ENCODE measurements around the gene SNAPC1. TPM values are rescaled to one million over a fixed set of nuclear protein-coding genes. Genes with fewer than 3 reads are reported as not detected.

Gene SNAPC1
- total and polyA plus RNA-seq, 2 donors (not counting 1 experiment from before 2014, with no cell fraction given): 23.4 to 29.6 TPM

GRCh38 chr14:61780125-61780524, 17.9 kb downstream of the SNAPC1 start:
- Histone ChIP-seq H3K9ac (ENCODE audit: insufficient read depth, low read length) (no peak overlapping the region), H3K79me2 (ENCODE audit: control insufficient read depth, insufficient read depth, low read length) (no peaks in the 10 kb centered on the region), H3K4me1 (ENCODE audit: control insufficient read depth, extremely low read depth, insufficient read depth, low read length) (no peaks in the 10 kb centered on the region), H3K27me3 (ENCODE audit: control insufficient read depth, insufficient read depth, low read length) (no peaks in the 10 kb centered on the region), H3K4me2 (ENCODE audit: extremely low read depth, insufficient read depth, low read length) (no peak overlapping the region), H3K4me3 (replicated peaks in 1 of 4; ENCODE audit: control extremely low read depth in 1 of 4, insufficient read depth in 1 of 4, low read depth in 3 of 4, low read length in 4 of 4) (no peak overlapping the region), H3K9me3 (ENCODE audit: control insufficient read depth, insufficient read depth, low read depth, low read length) (no peaks in the 10 kb centered on the region), H3K36me3 (ENCODE audit: control insufficient read depth, insufficient read depth, low read length) (peaks cover 13% of the 10 kb centered on the region), H4K20me1 (ENCODE audit: control insufficient read depth, extremely low read depth, insufficient read depth, low read length) (no peaks in the 10 kb centered on the region), H2AFZ (ENCODE audit: low read length) (no peak overlapping the region), H3K27ac (ENCODE audit: insufficient read depth, low read length) (no peak overlapping the region)
- TF ChIP-seq EZH2 (IDR thresholded peaks at IDR 0.05; ENCODE audit: low read length, missing control alignments) (no peak), CTCF (conservative IDR thresholded peaks at IDR 0.05 in 1 of 2, IDR thresholded peaks at IDR 0.05 in 1 of 2; ENCODE audit: low read depth in 1 of 2, low read length in 2 of 2) (no peak)
- DNase-seq (ENCODE audit: low read depth in 2 of 2): no peak

- H3K79me2 ChIP-seq (ENCODE audit: control insufficient read depth, insufficient read depth, low read length): no peaks in the 10 kb centered on the region
- no peaks in the 10 kb centered on the region for H3K9me3 ChIP-seq (ENCODE audit: control insufficient read depth, insufficient read depth, low read depth, low read length)
- no peak overlapping the region for H3K4me2 ChIP-seq (ENCODE audit: extremely low read depth, insufficient read depth, low read length)
- H3K4me3 ChIP-seq (replicated peaks in 1 of 4; ENCODE audit: control extremely low read depth in 1 of 4, insufficient read depth in 1 of 4, low read depth in 3 of 4, low read length in 4 of 4): no peak overlapping the region
- H3K9ac ChIP-seq (ENCODE audit: insufficient read depth, low read length): no peak overlapping the region
- no peak for DNase-seq (ENCODE audit: low read depth in 2 of 2)
- H4K20me1 ChIP-seq (ENCODE audit: control insufficient read depth, extremely low read depth, insufficient read depth, low read length): no peaks in the 10 kb centered on the region
- no peaks in the 10 kb centered on the region for H3K27me3 ChIP-seq (ENCODE audit: control insufficient read depth, insufficient read depth, low read length)
- no peak overlapping the region for H3K27ac ChIP-seq (ENCODE audit: insufficient read depth, low read length)
- H3K4me1 ChIP-seq (ENCODE audit: control insufficient read depth, extremely low read depth, insufficient read depth, low read length): no peaks in the 10 kb centered on the region
- no peak overlapping the region for H2AFZ ChIP-seq (ENCODE audit: low read length)
- peaks cover 1% of the 10 kb centered on the region for H3K36me3 ChIP-seq (ENCODE audit: control insufficient read depth, insufficient read depth, low read length)
- no peak for TF ChIP-seq EZH2 (IDR thresholded peaks at IDR 0.05; ENCODE audit: low read length, missing control alignments)
- TF ChIP-seq CTCF (conservative IDR thresholded peaks at IDR 0.05 in 1 of 2, IDR thresholded peaks at IDR 0.05 in 1 of 2; ENCODE audit: low read depth in 1 of 2, low read length in 2 of 2): no peak
Observed at GRCh38 chr14:61797309-61797708, 35.1 kb downstream of the SNAPC1 start.

GRCh38 chr14:61802010-61802568, 39.9 kb downstream of the SNAPC1 start:
- Histone ChIP-seq H3K4me1 (ENCODE audit: control insufficient read depth, extremely low read depth, insufficient read depth, low read length) (peaks cover 2% of the 10 kb centered on the region), H2AFZ (ENCODE audit: low read length) (no peak overlapping the region), H3K9me3 (ENCODE audit: control insufficient read depth, insufficient read depth, low read depth, low read length) (no peaks in the 10 kb centered on the region), H4K20me1 (ENCODE audit: control insufficient read depth, extremely low read depth, insufficient read depth, low read length) (no peaks in the 10 kb centered on the region), H3K4me3 (replicated peaks in 1 of 4; ENCODE audit: control extremely low read depth in 1 of 4, insufficient read depth in 1 of 4, low read depth in 3 of 4, low read length in 4 of 4) (no peak overlapping the region), H3K27ac (ENCODE audit: insufficient read depth, low read length) (no peak overlapping the region), H3K36me3 (ENCODE audit: control insufficient read depth, insufficient read depth, low read length) (no peaks in the 10 kb centered on the region), H3K9ac (ENCODE audit: insufficient read depth, low read length) (no peak overlapping the region), H3K27me3 (ENCODE audit: control insufficient read depth, insufficient read depth, low read length) (no peaks in the 10 kb centered on the region), H3K4me2 (ENCODE audit: extremely low read depth, insufficient read depth, low read length) (no peak overlapping the region), H3K79me2 (ENCODE audit: control insufficient read depth, insufficient read depth, low read length) (no peaks in the 10 kb centered on the region)
- TF ChIP-seq CTCF (conservative IDR thresholded peaks at IDR 0.05 in 1 of 2, IDR thresholded peaks at IDR 0.05 in 1 of 2; ENCODE audit: low read depth in 1 of 2, low read length in 2 of 2): no peak
- no peak for TF ChIP-seq EZH2 (IDR thresholded peaks at IDR 0.05; ENCODE audit: low read length, missing control alignments)
- no peak for DNase-seq (ENCODE audit: low read depth in 2 of 2)

Data from fibroblast of lung (primary cell).